GM12878 (cell line): ENCODE measurements around the gene SECISBP2. TPM values are rescaled to one million over a fixed set of nuclear protein-coding genes. Genes with fewer than 3 reads are reported as not detected.

Experiments
- ATF2 ChIP-seq: IDR thresholded peaks from 2 replicates; pipeline ENCODE4 v1.6.1; 2012; ENCODE audit warnings: low read length, inconsistent platforms
- ATF3 ChIP-seq: IDR thresholded peaks from 2 replicates; pipeline ENCODE4 v1.6.1; 2011; ENCODE audit warnings: low read depth, mild to moderate bottlenecking, low read length, moderate library complexity, borderline replicate concordance; ENCODE audit errors: extremely low read depth
- ATF7 ChIP-seq: fragments of 450-650 bp; IDR thresholded peaks from 2 replicates; pipeline ENCODE4 v1.6.1; 2016; ENCODE audit warnings: low read depth, mild to moderate bottlenecking
- EED ChIP-seq: sonication (generic); IDR thresholded peaks from 2 replicates; pipeline ENCODE4 v1.6.1; 2016; ENCODE audit warnings: antibody characterized with exemption, low read depth
- EGR1 ChIP-seq, 2 experiments: IDR thresholded peaks; 1 replicate in 1 of 2; 2 replicates in 1 of 2; pipeline ENCODE4 v1.6.1; 2011 to 2012; ENCODE audit warnings: low read depth in 2 of 2, low read length in 2 of 2, borderline replicate concordance in 1 of 2, mild to moderate bottlenecking in 1 of 2, moderate library complexity in 1 of 2
- ESRRA ChIP-seq: IDR thresholded peaks from 2 replicates; pipeline ENCODE4 v1.6.1; 2012; ENCODE audit warnings: mild to moderate bottlenecking, low read length, improper control_type of control experiment
- GABPA ChIP-seq: IDR thresholded peaks from 2 replicates; pipeline ENCODE4 v1.6.1; 2014; ENCODE audit warnings: antibody characterized with exemption, low read depth, mild to moderate bottlenecking, inconsistent platforms
- HDAC2 ChIP-seq: fragments of 200-600 bp; sonication (generic); IDR thresholded peaks from 2 replicates; pipeline ENCODE4 v1.6.1; 2017
- MTA3 ChIP-seq: IDR thresholded peaks from 2 replicates; pipeline ENCODE4 v1.6.1; 2012; ENCODE audit warnings: low read length, inconsistent platforms, borderline replicate concordance
- PAX8 ChIP-seq: fragments of 450-650 bp; IDR thresholded peaks from 2 replicates; pipeline ENCODE4 v1.6.1; 2017; ENCODE audit warnings: mild to moderate bottlenecking, moderate library complexity
- RB1 ChIP-seq: fragments of 450-650 bp; formaldehyde crosslinking; IDR thresholded peaks from 2 replicates; pipeline ENCODE4 v1.6.1; 2017; ENCODE audit warnings: mild to moderate bottlenecking, borderline replicate concordance
- RCOR1 ChIP-seq: conservative IDR thresholded peaks from 2 replicates; pipeline ENCODE4 v1.6.1; 2012; ENCODE audit warnings: low read depth, low read length, improper control_type of control experiment
- RELA ChIP-seq: fragments of 450-650 bp; IDR thresholded peaks from 2 replicates; pipeline ENCODE4 v1.8.0; 2014; ENCODE audit warnings: borderline replicate concordance; ENCODE audit not compliant: partially characterized antibody
- SIN3A ChIP-seq: IDR thresholded peaks from 2 replicates; pipeline ENCODE4 v1.6.1; 2012; ENCODE audit warnings: low read depth, low read length, improper control_type of control experiment
- SREBF2 ChIP-seq: IDR thresholded peaks from 2 replicates; pipeline ENCODE4 v1.6.1; 2012; ENCODE audit warnings: mild to moderate bottlenecking, low read length
- SUPT20H ChIP-seq: IDR thresholded peaks from 2 replicates; pipeline ENCODE4 v1.6.1; 2011; ENCODE audit warnings: low read depth, mild to moderate bottlenecking, low read length, moderate library complexity, borderline replicate concordance; ENCODE audit not compliant: control insufficient read depth
- TARDBP ChIP-seq: IDR thresholded peaks from 2 replicates; pipeline ENCODE4 v1.6.1; 2016; ENCODE audit warnings: borderline replicate concordance
- ZBTB33 ChIP-seq: fragments of 450-650 bp; IDR thresholded peaks from 2 replicates; pipeline ENCODE4 v1.6.1; 2017; ENCODE audit warnings: mild to moderate bottlenecking
- ZNF384 ChIP-seq: IDR thresholded peaks from 2 replicates; pipeline ENCODE4 v1.6.1; 2012; ENCODE audit warnings: low read depth, mild to moderate bottlenecking, low read length, improper control_type of control experiment, borderline replicate concordance
- ZNF687 ChIP-seq: fragments of 450-650 bp; IDR thresholded peaks from 2 replicates; pipeline ENCODE4 v1.6.1; 2017; ENCODE audit warnings: mild to moderate bottlenecking, moderate library complexity
- ZSCAN29 ChIP-seq: fragments of 450-650 bp; IDR thresholded peaks from 2 replicates; pipeline ENCODE4 v1.6.1; 2017; ENCODE audit warnings: mild to moderate bottlenecking, moderate library complexity
- polyA plus RNA-seq, 11 experiments: library from polyadenylated mRNA; depleted of rRNA in 4 of 11; unstranded in 6 of 11; stranded (reverse) in 5 of 11; fragments of >200 nt; fragmentation: Nextera tagmentation in 4 of 11; fragmentation: Illumina TruSeq in 1 of 11; extraction: Ambion mirVana in 4 of 11; extraction: Trizol in 1 of 11; gene quantifications; 1 replicate in 1 of 11; 2 replicates in 10 of 11; pipeline versions ENCODE4 v1.2.1 to v1.2.3, GENCODE V29; 2011 to 2016; ENCODE audit warnings: inconsistent platforms in 2 of 11, missing spikeins in 2 of 11, low read depth in 1 of 11
- total RNA-seq, 4 experiments: library from RNA; depleted of rRNA in 3 of 4; stranded (reverse); fragments of >200 nt in 3 of 4; fragmentation: Illumina TruSeq in 1 of 4; extraction: Trizol in 1 of 4; gene quantifications; 2 replicates each; pipeline versions ENCODE4 v1.2.1 to v1.2.3, GENCODE V29; 2013 to 2021
- TF ChIP-seq, protein P1 (sequence below): fragments of 450-650 bp; IDR thresholded peaks from 2 replicates; pipeline ENCODE4 v1.6.1; 2016; ENCODE audit warnings: mild to moderate bottlenecking

Gene SECISBP2
- total and polyA plus RNA-seq, 10 of the 15 experiments (the other 5 are each of a cell fraction or from before 2014, with no cell fraction given): 4.6 to 50.5 (median 31.9) TPM

DNA sequence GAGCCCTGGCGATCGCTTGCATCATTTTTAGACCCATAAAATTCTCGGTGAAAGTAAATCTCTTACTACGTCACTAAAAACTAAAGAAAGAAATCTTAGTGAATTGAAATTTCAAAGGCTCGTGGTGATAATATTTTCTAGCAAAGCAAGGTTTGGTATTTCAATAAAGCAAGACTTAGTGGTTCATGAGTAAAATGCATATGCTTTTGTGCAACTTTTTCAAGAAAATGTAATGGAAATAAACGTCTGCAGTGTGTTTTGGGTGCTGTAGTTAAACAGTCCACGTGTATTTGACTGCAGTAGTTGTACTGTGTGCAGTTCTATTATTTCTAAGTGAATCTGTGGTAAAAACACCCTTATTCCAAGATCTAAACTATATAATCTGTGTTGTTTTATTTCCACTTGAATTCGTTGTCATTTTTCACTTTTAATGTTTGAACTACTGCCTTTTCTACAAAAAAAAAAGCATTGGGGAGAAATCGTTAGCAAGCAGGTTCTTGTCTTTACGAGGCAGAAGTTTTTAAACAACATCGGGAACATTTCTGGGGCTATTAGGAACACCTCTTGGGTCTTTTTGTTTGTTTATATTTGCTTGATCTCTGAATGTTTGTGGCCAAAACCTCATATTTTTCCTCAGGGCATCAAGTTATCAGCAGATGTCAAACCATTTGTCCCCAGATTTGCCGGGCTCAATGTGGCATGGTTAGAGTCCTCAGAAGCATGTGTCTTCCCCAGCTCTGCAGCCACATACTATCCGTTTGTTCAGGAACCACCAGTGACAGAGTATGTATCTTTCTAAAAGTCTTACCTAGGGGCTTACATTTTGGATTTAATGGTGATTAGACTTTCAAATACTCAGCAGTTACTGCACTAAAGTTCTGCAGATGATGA lies 960 bp downstream of the SECISBP2 start (continued):
- TF ChIP-seq ZNF687: no peak
- TF ChIP-seq ATF2: 0 out of 2 replicates have a peak, but pooled peaks have one; percentile 44
- no peak for TF ChIP-seq ZNF384
- TF ChIP-seq RCOR1: no peak
- peak; percentile 64; the same call in 1 of the 2 replicates for TF ChIP-seq PAX8
- TF ChIP-seq SUPT20H: no peak
- TF ChIP-seq EED: no peak
- TF ChIP-seq GABPA: no peak
- TF ChIP-seq RELA: no peak
- no peak for TF ChIP-seq ATF3
- no peak for TF ChIP-seq HDAC2
- no peak for TF ChIP-seq RB1
- TF ChIP-seq ESRRA: no peak
- no peak for TF ChIP-seq ZBTB33
- no peak for TF ChIP-seq MTA3
- no peak for TF ChIP-seq SIN3A
- TF ChIP-seq EGR1 (IDR thresholded peaks at IDR 0.05; ENCODE audit: borderline replicate concordance in 1 of 2, low read depth in 2 of 2, low read length in 2 of 2): no peak
- no peak for TF ChIP-seq SREBF2
- TF ChIP-seq, protein P1, sequence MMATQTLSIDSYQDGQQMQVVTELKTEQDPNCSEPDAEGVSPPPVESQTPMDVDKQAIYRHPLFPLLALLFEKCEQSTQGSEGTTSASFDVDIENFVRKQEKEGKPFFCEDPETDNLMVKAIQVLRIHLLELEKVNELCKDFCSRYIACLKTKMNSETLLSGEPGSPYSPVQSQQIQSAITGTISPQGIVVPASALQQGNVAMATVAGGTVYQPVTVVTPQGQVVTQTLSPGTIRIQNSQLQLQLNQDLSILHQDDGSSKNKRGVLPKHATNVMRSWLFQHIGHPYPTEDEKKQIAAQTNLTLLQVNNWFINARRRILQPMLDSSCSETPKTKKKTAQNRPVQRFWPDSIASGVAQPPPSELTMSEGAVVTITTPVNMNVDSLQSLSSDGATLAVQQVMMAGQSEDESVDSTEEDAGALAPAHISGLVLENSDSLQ: no peak
- TF ChIP-seq ATF7: peak; percentile 90
- no peak for TF ChIP-seq TARDBP
- no peak for TF ChIP-seq ZSCAN29
